A549 (cell line): ENCODE data around the gene KATNBL1. TPM values are rescaled to one million over a fixed set of nuclear protein-coding genes. Genes with fewer than 3 reads are reported as not detected.
A peak's percentile ranks its signal among the peaks of the same experiment; 100 is the strongest.

Experiments
- ATAC-seq, 2 experiments: fragments of 200-7000 bp in 1 of 2; fragments of >200 bp in 1 of 2; cut with Nextera tagmentation in 1 of 2; cut with Tn5 transposase in 1 of 2; 3 replicates each; pipeline versions ENCODE4 v1.8.0 to v1.9.1; 2018 to 2020; ENCODE audit warnings: mild to moderate bottlenecking in 1 of 2, moderate library complexity in 1 of 2
- CTCF ChIA-PET: fragments of 300-600 bp; sonication (Branson Sonifier 250); formaldehyde crosslinking; extraction: SDS; loops from one replicate; lab custom pipeline; 2021; ENCODE audit warnings: antibody characterized with exemption, inconsistent platforms; lab: Yijun Ruan, JAX
- POLR2A ChIA-PET: fragments of 350-600 bp; formaldehyde crosslinking; extraction: SDS; loops from one replicate; lab custom pipeline; 2021; ENCODE audit warnings: antibody characterized with exemption, inconsistent platforms; lab: Yijun Ruan, JAX
- DNase-seq, 2 experiments: peaks; one replicate each; pipeline versions ENCODE4 v3.0.0 to v3.0.0-alpha.2; 2011 to 2016; ENCODE audit warnings: low read depth in 1 of 2, low spot score in 1 of 2
- FAIRE-seq: peaks from 2 replicates; lab custom pipeline; 2011; peaks lifted over from hg19 to GRCh38; lab: Jason Lieb, UNC
- H3K27ac ChIP-seq, 2 experiments: fragments of >200 bp; sonication (Bioruptor Twin); formaldehyde crosslinking; 3 replicates each; pipeline ENCODE4 v1.5.1; 2016 to 2017
- H3K4me1 ChIP-seq: fragments of >200 bp; sonication (Bioruptor Twin); formaldehyde crosslinking; 3 replicates; pipeline ENCODE4 v1.6.1; 2016
- H3K4me2 ChIP-seq: fragments of >200 bp; sonication (Bioruptor Twin); formaldehyde crosslinking; 3 replicates; pipeline ENCODE4 v1.6.1; 2016
- H3K4me3 ChIP-seq: fragments of >200 bp; sonication (Bioruptor Twin); formaldehyde crosslinking; 3 replicates; pipeline ENCODE4 v1.5.1; 2016
- H3K9me3 ChIP-seq: fragments of >200 bp; sonication (Bioruptor Twin); formaldehyde crosslinking; 3 replicates; pipeline ENCODE4 v1.6.1; 2016
- ATOH8 ChIP-seq: fragments of 250-450 bp; sonication (Bioruptor Pico); IDR thresholded peaks from 2 replicates; pipeline ENCODE4 v1.5.0; 2020; ENCODE audit warnings: low read depth, mild to moderate bottlenecking, moderate library complexity
- BHLHE40 ChIP-seq: IDR thresholded peaks from 2 replicates; pipeline ENCODE4 v1.6.1; 2012; ENCODE audit warnings: low read depth, low read length, inconsistent platforms
- ESRRA ChIP-seq: fragments of 150-350 bp; IDR thresholded peaks from 2 replicates; pipeline ENCODE4 v1.6.1; 2014; ENCODE audit warnings: mild to moderate bottlenecking, low read length, borderline replicate concordance
- FOXS1 ChIP-seq: fragments of 250-450 bp; sonication (Bioruptor Pico); IDR thresholded peaks from 2 replicates; pipeline ENCODE4 v1.5.0; 2020; ENCODE audit warnings: mild to moderate bottlenecking, moderate library complexity
- HDAC2 ChIP-seq: fragments of 200-600 bp; sonication (generic); IDR thresholded peaks from 2 replicates; pipeline ENCODE4 v1.6.1; 2016
- HOXB13 ChIP-seq: fragments of 250-450 bp; sonication (Bioruptor Pico); IDR thresholded peaks from 2 replicates; pipeline ENCODE4 v1.5.0; 2020; ENCODE audit warnings: low read depth, mild to moderate bottlenecking, moderate library complexity
- JUN ChIP-seq, 2 experiments: fragments of >200 bp; sonication (Bioruptor Twin); formaldehyde crosslinking; IDR thresholded peaks; 2 replicates in 1 of 2; 3 replicates in 1 of 2; pipeline ENCODE4 v1.6.1; 2016 to 2017
- JUNB ChIP-seq: fragments of >200 bp; sonication (Bioruptor Twin); formaldehyde crosslinking; IDR thresholded peaks from 2 replicates; pipeline ENCODE4 v1.6.1; 2016
- KDM5A ChIP-seq: fragments of 200-600 bp; sonication (generic); IDR thresholded peaks from 2 replicates; pipeline ENCODE4 v1.6.1; 2016; ENCODE audit warnings: antibody characterized with exemption, mild to moderate bottlenecking
- MAFK ChIP-seq: fragments of 450-650 bp; IDR thresholded peaks from 2 replicates; pipeline ENCODE4 v1.6.1; 2014; ENCODE audit not compliant: partially characterized antibody
- NFE2L2 ChIP-seq: fragments of 150-350 bp; conservative IDR thresholded peaks from 2 replicates; pipeline ENCODE4 v1.6.1; 2014; ENCODE audit warnings: low read length
- NPAS2 ChIP-seq: fragments of 250-450 bp; sonication (Bioruptor Pico); IDR thresholded peaks from 2 replicates; pipeline ENCODE4 v1.8.0; 2022; ENCODE audit warnings: mild to moderate bottlenecking, moderate library complexity, borderline replicate concordance
- NR3C1 ChIP-seq: fragments of >200 bp; sonication (Bioruptor Twin); formaldehyde crosslinking; IDR thresholded peaks from 3 replicates; pipeline ENCODE4 v1.6.1; 2017
- POLR2A ChIP-seq: IDR thresholded peaks from 2 replicates; pipeline ENCODE4 v1.6.1; 2012; ENCODE audit warnings: mild to moderate bottlenecking, low read length
- TFCP2L1 ChIP-seq: fragments of 250-450 bp; sonication (Bioruptor Pico); IDR thresholded peaks from 2 replicates; pipeline ENCODE4 v1.5.0; 2021; ENCODE audit warnings: mild to moderate bottlenecking
- ZFP36 ChIP-seq: fragments of 450-650 bp; IDR thresholded peaks from 2 replicates; pipeline ENCODE4 v1.6.1; 2014; ENCODE audit warnings: borderline replicate concordance; ENCODE audit not compliant: partially characterized antibody
- WGBS: methylation state at CpG from one replicate; pipeline ENCODE4 v1.1.6; 2017; ENCODE audit errors: missing lambda C conversion rate; 5-methylcytosine and 5-hydroxymethylcytosine counted together
- polyA plus RNA-seq, 4 experiments: library from polyadenylated mRNA; depleted of rRNA in 3 of 4; stranded (reverse); fragments of >200 nt; fragmentation: RNase III in 1 of 4; extraction: RNeasy Plus Mini Kit Qiagen cat#74134 plus additional on column Dnase treatment in 1 of 4; gene quantifications; 2 replicates in 3 of 4; 3 replicates in 1 of 4; pipeline ENCODE4 v1.2.3, GENCODE V29; 2011 to 2017
- TF ChIP-seq, protein P1 (sequence below): fragments of 250-450 bp; sonication (Bioruptor Pico); IDR thresholded peaks from 2 replicates; pipeline ENCODE4 v1.5.0; 2021; ENCODE audit warnings: mild to moderate bottlenecking, moderate library complexity, borderline replicate concordance
- TF ChIP-seq, protein P2 (sequence below): fragments of 200-600 bp; sonication (generic); IDR thresholded peaks from 2 replicates; pipeline ENCODE4 v1.6.1; 2016; ENCODE audit warnings: antibody characterized with exemption, mild to moderate bottlenecking, moderate library complexity
- TF ChIP-seq, protein P3 (sequence below): fragments of >200 bp; sonication (Bioruptor Twin); formaldehyde crosslinking; IDR thresholded peaks from 3 replicates; pipeline ENCODE4 v1.6.1; 2016

The KATNBL1 gene
- polyA plus RNA-seq, 2 of the 4 experiments (the other 2 are of a cell fraction) = 35.2 to 75.8 TPM

DNA sequence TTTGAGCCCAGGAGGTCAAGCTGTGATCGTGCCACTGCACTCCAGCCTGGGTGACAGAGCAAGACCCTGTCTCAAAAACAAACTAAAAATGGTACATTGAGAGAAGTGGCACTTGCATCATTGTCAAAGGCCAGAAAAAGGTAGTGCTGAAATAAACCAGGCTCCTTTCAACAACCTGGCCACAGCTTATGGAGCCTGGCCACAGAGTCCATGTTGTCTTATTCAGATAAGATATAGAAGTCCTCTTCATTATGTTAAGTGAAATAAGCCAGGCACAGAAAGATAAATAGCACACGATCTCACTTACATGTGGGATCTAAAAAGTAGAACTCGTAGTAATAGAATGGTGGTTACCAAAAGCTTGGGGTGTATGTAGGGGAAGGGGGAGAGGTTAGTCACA lies 49.7 kb upstream of the KATNBL1 start:
- DNase-seq (no peak), FAIRE-seq (no peak), ATAC-seq (no peak)
- Histone ChIP-seq H3K4me2 (no peak overlapping the region), H3K9me3 (no peaks in the 10 kb centered on the region), H3K4me1 (no peaks in the 10 kb centered on the region), H3K27ac (no peak overlapping the region), H3K4me3 (no peak overlapping the region)
- 84% methylated on average over 3 of the region's 3 CpGs for WGBS
- POLR2A ChIA-PET = no interaction called here
- CTCF ChIA-PET = interaction anchor here (1.2 to 3.6 kb wide), 6 partner anchors 15 to 150 kb away, joined by 3 to 13 read pairs (median 4); partner anchors contain the start of gene SLC12A6
- TF ChIP-seq, protein P1, sequence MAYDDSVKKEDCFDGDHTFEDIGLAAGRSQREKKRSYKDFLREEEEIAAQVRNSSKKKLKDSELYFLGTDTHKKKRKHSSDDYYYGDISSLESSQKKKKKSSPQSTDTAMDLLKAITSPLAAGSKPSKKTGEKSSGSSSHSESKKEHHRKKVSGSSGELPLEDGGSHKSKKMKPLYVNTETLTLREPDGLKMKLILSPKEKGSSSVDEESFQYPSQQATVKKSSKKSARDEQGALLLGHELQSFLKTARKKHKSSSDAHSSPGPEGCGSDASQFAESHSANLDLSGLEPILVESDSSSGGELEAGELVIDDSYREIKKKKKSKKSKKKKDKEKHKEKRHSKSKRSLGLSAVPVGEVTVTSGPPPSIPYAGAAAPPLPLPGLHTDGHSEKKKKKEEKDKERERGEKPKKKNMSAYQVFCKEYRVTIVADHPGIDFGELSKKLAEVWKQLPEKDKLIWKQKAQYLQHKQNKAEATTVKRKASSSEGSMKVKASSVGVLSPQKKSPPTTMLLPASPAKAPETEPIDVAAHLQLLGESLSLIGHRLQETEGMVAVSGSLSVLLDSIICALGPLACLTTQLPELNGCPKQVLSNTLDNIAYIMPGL (CRISPR knock-in tag) = no peak
- TF ChIP-seq FOXS1 (CRISPR knock-in tag) (no peak), ESRRA (no peak), ZFP36 (no peak), BHLHE40 (no peak), JUNB (no peak), KDM5A (no peak), JUN (IDR thresholded peaks at IDR 0.05) (no peak)
- TF ChIP-seq, all 56 proteins: peak for 0

DNA sequence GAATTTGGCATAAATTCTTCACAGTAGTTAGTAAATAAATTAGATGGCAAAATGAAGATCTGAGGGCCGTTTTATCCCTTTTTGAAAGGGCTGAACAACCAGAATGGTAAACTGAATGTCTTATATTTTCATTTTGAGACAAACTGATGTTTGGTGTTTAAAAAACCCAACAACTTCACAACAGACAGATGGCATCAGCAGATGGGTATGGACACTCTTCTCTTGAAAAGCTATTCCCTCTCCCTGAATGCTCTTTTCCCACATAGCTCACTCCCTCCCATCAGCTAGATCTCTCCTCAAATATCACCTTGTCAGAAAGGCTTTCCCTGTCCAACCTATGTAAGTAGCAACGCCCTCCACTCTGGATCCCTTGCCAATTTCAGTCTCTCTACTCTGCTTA lies 48.3 kb upstream of the KATNBL1 start:
- H3K4me3 ChIP-seq = no peak overlapping the region
- FAIRE-seq (no peak), DNase-seq (no peak), ATAC-seq (no peak)
- H3K4me2 ChIP-seq = no peak overlapping the region
- no peak overlapping the region for H3K27ac ChIP-seq
- POLR2A ChIA-PET = no interaction called here
- CTCF ChIA-PET = interaction anchor here (0.9 to 3.6 kb wide), 4 partner anchors 8 to 100 kb away, joined by 3 to 13 read pairs (median 4); no protein-coding TSS in a partner anchor
- no peaks in the 10 kb centered on the region for H3K4me1 ChIP-seq
- 59% methylated on average over 2 of the region's 2 CpGs for WGBS
- H3K9me3 ChIP-seq = no peaks in the 10 kb centered on the region
- no peak for TF ChIP-seq HDAC2
- no peak for TF ChIP-seq NR3C1
- TF ChIP-seq HOXB13 = no peak
- no peak for TF ChIP-seq ZFP36

GRCh38 chr15:34252545-34252944 lies 42.6 kb upstream of the KATNBL1 start:
- POLR2A ChIA-PET = no interaction called here
- TF ChIP-seq MAFK (peak; percentile 91), NFE2L2 (peak; percentile 51), JUN (IDR thresholded peaks at IDR 0.05) (no peak)
- FAIRE-seq (peak; percentile 54), DNase-seq (no peak), ATAC-seq (no peak)
- H3K4me1 ChIP-seq = peaks cover 4% of the 10 kb centered on the region; the same call in 1 of the 3 replicates
- no peak overlapping the region for H3K27ac ChIP-seq
- H3K9me3 ChIP-seq = no peaks in the 10 kb centered on the region
- no peak overlapping the region for H3K4me3 ChIP-seq
- CTCF ChIA-PET = interaction anchor here (0.7 to 1.5 kb wide), 3 partner anchors 27 to 106 kb away, joined by 3 to 5 read pairs (median 3); no protein-coding TSS in a partner anchor
- H3K4me2 ChIP-seq = no peak overlapping the region

- H3K27ac ChIP-seq = no peak overlapping the region
- no peaks in the 10 kb centered on the region for H3K9me3 ChIP-seq
- FAIRE-seq (no peak), ATAC-seq (no peak), DNase-seq (no peak)
- H3K4me1 ChIP-seq = peaks cover 4% of the 10 kb centered on the region; the same call in 1 of the 3 replicates
- no peak overlapping the region for H3K4me2 ChIP-seq
- WGBS = 95% methylated on average over 1 of the region's 1 CpG
- ChIA-PET POLR2A (no interaction called here), CTCF (interaction anchor here (1.4 to 2.4 kb wide), 2 partner anchors 9 to 95 kb away, joined by 5 to 9 read pairs; partner anchors contain the start of genes NOP10 and NUTM1)
- TF ChIP-seq MAFK (peak; percentile 78), NFE2L2 (peak; percentile 76), NPAS2 (no peak)
- no peak overlapping the region for H3K4me3 ChIP-seq
These were observed 38.3 kb upstream of the KATNBL1 start for GRCh38 chr15:34248190-34248589.

DNA sequence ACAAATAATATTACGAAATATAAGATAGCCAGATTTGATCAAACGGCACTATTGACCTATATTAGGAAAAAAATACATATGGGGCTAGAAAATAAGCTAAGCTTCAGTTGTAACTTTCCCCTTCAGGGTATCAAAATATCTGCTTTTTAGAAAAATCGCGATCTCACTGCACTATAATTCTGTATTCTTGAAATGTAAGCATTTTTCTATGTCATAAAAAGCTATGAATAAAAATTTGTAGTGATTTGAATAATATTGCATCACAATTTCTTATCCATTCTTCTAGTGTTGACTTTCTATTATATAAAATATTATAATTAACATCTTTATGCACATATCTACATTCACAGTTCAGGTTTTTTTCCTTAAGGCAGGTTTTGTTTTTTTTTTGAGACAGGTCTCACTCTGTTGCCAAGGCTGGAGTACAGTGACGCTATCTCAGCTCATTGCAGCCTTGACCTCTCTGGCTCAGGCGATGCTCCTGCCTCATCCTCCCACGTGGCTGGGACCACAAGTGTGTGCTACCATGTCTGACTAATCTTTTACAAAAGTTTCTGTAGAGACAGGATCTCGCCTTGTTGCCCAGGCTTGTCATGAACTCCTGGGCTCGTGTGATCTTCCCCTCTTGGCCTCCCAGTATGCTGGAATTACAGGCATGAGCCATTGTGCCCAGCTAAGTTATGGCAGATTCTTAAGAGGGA lies 36.5 kb upstream of the KATNBL1 start:
- Histone ChIP-seq H3K4me2 (no peak overlapping the region), H3K27ac (no peak overlapping the region)
- TF ChIP-seq, protein P2, sequence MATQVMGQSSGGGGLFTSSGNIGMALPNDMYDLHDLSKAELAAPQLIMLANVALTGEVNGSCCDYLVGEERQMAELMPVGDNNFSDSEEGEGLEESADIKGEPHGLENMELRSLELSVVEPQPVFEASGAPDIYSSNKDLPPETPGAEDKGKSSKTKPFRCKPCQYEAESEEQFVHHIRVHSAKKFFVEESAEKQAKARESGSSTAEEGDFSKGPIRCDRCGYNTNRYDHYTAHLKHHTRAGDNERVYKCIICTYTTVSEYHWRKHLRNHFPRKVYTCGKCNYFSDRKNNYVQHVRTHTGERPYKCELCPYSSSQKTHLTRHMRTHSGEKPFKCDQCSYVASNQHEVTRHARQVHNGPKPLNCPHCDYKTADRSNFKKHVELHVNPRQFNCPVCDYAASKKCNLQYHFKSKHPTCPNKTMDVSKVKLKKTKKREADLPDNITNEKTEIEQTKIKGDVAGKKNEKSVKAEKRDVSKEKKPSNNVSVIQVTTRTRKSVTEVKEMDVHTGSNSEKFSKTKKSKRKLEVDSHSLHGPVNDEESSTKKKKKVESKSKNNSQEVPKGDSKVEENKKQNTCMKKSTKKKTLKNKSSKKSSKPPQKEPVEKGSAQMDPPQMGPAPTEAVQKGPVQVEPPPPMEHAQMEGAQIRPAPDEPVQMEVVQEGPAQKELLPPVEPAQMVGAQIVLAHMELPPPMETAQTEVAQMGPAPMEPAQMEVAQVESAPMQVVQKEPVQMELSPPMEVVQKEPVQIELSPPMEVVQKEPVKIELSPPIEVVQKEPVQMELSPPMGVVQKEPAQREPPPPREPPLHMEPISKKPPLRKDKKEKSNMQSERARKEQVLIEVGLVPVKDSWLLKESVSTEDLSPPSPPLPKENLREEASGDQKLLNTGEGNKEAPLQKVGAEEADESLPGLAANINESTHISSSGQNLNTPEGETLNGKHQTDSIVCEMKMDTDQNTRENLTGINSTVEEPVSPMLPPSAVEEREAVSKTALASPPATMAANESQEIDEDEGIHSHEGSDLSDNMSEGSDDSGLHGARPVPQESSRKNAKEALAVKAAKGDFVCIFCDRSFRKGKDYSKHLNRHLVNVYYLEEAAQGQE = no peak
- TF ChIP-seq POLR2A = no peak
- no peak for TF ChIP-seq TFCP2L1
- TF ChIP-seq, protein P3, sequence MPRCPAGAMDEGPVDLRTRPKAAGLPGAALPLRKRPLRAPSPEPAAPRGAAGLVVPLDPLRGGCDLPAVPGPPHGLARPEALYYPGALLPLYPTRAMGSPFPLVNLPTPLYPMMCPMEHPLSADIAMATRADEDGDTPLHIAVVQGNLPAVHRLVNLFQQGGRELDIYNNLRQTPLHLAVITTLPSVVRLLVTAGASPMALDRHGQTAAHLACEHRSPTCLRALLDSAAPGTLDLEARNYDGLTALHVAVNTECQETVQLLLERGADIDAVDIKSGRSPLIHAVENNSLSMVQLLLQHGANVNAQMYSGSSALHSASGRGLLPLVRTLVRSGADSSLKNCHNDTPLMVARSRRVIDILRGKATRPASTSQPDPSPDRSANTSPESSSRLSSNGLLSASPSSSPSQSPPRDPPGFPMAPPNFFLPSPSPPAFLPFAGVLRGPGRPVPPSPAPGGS = no peak
- TF ChIP-seq ATOH8 (CRISPR knock-in tag) = no peak

More for the DNA sequence above, 36.5 kb upstream of the KATNBL1 start:
- FAIRE-seq = no peak
- WGBS = 80% methylated on average over 9 of the region's 9 CpGs
- H3K9me3 ChIP-seq = no peaks in the 10 kb centered on the region
- H3K4me1 ChIP-seq = peaks cover 4% of the 10 kb centered on the region; the same call in 1 of the 3 replicates
- ChIA-PET POLR2A (no interaction called here), CTCF (interaction anchor here (0.6 to 1.9 kb wide), 6 partner anchors 13 to 435 kb away, joined by 3 to 7 read pairs (median 3); partner anchors contain the start of gene LPCAT4)
- DNase-seq = no peak
- no peak for ATAC-seq
- no peak overlapping the region for H3K4me3 ChIP-seq
